ENCODE measurements around the gene CYBB. TPM values are rescaled to one million over a fixed set of nuclear protein-coding genes. Genes with fewer than 3 reads are reported as not detected.
A peak's percentile ranks its signal among the peaks of the same experiment; 100 is the strongest.

CYBB gene
- polyA plus RNA-seq, 1 of the 3 experiments (the other 2 are of a cell fraction): not detected

- DNase-seq: peak; percentile 50
- 13% methylated on average over 11 of the region's 67 CpGs for WGBS (ENCODE audit: low lambda C conversion rate)
- Histone ChIP-seq H3K4me3 (ENCODE audit: low read depth in 2 of 2, low read length in 1 of 2) (peak within 1 kb of the TSS; percentile 56 to 66), H3K4me2 (peak within 1 kb of the TSS; percentile 77), H4K20me1 (ENCODE audit: insufficient read depth) (no peaks in the 10 kb centered on the region), H2AFZ (ENCODE audit: low read depth) (peak within 1 kb of the TSS; percentile 95; the same call in 1 of the 2 replicates), H3K9ac (peak within 1 kb of the TSS; percentile 77), H3K27ac (ENCODE audit: low read depth in 2 of 2, low read length in 1 of 2) (peak within 1 kb of the TSS in 1 of 2 experiments; percentile 47; a peak in 2 of 4 replicates), H3K9me2 (no peaks in the 10 kb centered on the region), H3K27me3 (ENCODE audit: insufficient read depth) (no peaks in the 10 kb centered on the region), H3K79me2 (ENCODE audit: insufficient read depth) (no peaks in the 10 kb centered on the region; the same call in 1 of the 2 replicates), H3F3A (replicated peaks; ENCODE audit: insufficient read depth) (no peaks in the 10 kb centered on the region), H3K4me1 (ENCODE audit: control insufficient read depth in 1 of 2, insufficient read depth in 2 of 2, low read depth in 1 of 2, low read length in 1 of 2) (no peaks in the 10 kb centered on the region; a peak in 1 of 4 replicates), H3K9me3 (no peaks in the 10 kb centered on the region), H3K36me3 (replicated peaks in 1 of 2; ENCODE audit: control insufficient read depth in 1 of 2, insufficient read depth in 2 of 2, low read length in 1 of 2) (no peaks in the 10 kb centered on the region)
- TF ChIP-seq MAX (IDR thresholded peaks at IDR 0.05; ENCODE audit: low read depth) (peak; percentile 65; the same call in 1 of the 2 replicates), TCF12 (IDR thresholded peaks at IDR 0.05) (no peak), GATA2 (CRISPR knock-in tag; IDR thresholded peaks at IDR 0.05) (no peak), JUND (IDR thresholded peaks at IDR 0.05) (no peak)
- CTCF ChIA-PET: no interaction called here
- POLR2A ChIA-PET: no interaction called here
Measured at GRCh38 chrX:37846934-37847732, 67.3 kb downstream of the CYBB start, which contains the start of gene DYNLT3. DYNLT3 (minus strand) TSS chrX:37847571; CDS start chrX:37847510, 61 bp downstream.

DNA sequence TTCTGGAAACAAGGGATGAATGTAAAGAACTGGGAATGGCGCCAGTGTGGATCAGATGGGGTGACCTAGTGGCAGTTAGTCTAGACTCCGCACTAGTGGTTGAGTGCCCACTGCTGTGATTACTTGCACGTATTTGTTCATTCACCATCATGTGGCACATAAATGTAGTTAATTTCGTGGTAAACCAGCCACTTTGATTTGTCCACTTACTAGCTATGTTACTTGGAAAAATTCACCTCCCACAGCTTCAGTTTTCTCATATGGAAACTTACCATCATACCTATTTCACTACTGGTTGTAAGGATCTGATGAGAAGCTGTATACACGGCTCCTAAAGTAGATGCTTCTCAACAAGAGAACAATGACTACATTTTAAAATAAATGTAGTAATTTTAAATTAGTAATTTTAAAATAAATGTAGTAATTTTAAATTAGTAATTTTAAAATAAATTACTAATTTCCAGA, 67.9 kb downstream of the CYBB start:
- Histone ChIP-seq H4K20me1 (ENCODE audit: insufficient read depth) (no peaks in the 10 kb centered on the region), H3K27me3 (ENCODE audit: insufficient read depth) (no peaks in the 10 kb centered on the region), H3K9ac (peak overlapping the region; percentile 77), H3K27ac (ENCODE audit: low read depth in 2 of 2, low read length in 1 of 2) (peak overlapping the region in 1 of 2 experiments; percentile 47; a peak in 2 of 4 replicates), H3K79me2 (ENCODE audit: insufficient read depth) (no peaks in the 10 kb centered on the region; the same call in 1 of the 2 replicates), H3K36me3 (replicated peaks in 1 of 2; ENCODE audit: control insufficient read depth in 1 of 2, insufficient read depth in 2 of 2, low read length in 1 of 2) (no peaks in the 10 kb centered on the region), H3K4me2 (peak overlapping the region; percentile 77), H2AFZ (ENCODE audit: low read depth) (peak overlapping the region; percentile 95; the same call in 1 of the 2 replicates), H3K9me2 (no peaks in the 10 kb centered on the region), H3K9me3 (no peaks in the 10 kb centered on the region), H3K4me3 (ENCODE audit: low read depth in 2 of 2, low read length in 1 of 2) (peak overlapping the region; percentile 56 to 66), H3F3A (replicated peaks; ENCODE audit: insufficient read depth) (no peaks in the 10 kb centered on the region), H3K4me1 (ENCODE audit: control insufficient read depth in 1 of 2, insufficient read depth in 2 of 2, low read depth in 1 of 2, low read length in 1 of 2) (no peaks in the 10 kb centered on the region; a peak in 1 of 4 replicates)
- WGBS (ENCODE audit: low lambda C conversion rate): 14% methylated on average over 4 of the region's 5 CpGs
- ChIA-PET CTCF (no interaction called here), POLR2A (no interaction called here)
- no peak for TF ChIP-seq MXI1 (IDR thresholded peaks at IDR 0.05; ENCODE audit: low read depth, low read length)
- DNase-seq: no peak

- H3K27me3 ChIP-seq (ENCODE audit: insufficient read depth): 0 out of 2 replicates have a peak, but pooled peaks cover 4% of the 10 kb centered on the region
- no peak overlapping the region for H3K9ac ChIP-seq
- ChIA-PET CTCF (no interaction called here), POLR2A (no interaction called here)
- H3K4me2 ChIP-seq: no peak overlapping the region
- no peaks in the 10 kb centered on the region for H3K4me1 ChIP-seq (ENCODE audit: control insufficient read depth in 1 of 2, insufficient read depth in 2 of 2, low read depth in 1 of 2, low read length in 1 of 2)
- H3K9me3 ChIP-seq: no peaks in the 10 kb centered on the region
- no peaks in the 10 kb centered on the region for H3F3A ChIP-seq (replicated peaks; ENCODE audit: insufficient read depth)
- H3K4me3 ChIP-seq (ENCODE audit: low read depth in 2 of 2, low read length in 1 of 2): no peak overlapping the region
- DNase-seq: no peak
- TF ChIP-seq USF1 (IDR thresholded peaks at IDR 0.05; ENCODE audit: borderline replicate concordance, low read depth) (no peak), ZBTB33 (IDR thresholded peaks at IDR 0.05; ENCODE audit: borderline replicate concordance, low read depth) (no peak)
- no peaks in the 10 kb centered on the region for H3K79me2 ChIP-seq (ENCODE audit: insufficient read depth)
- no peaks in the 10 kb centered on the region for H4K20me1 ChIP-seq (ENCODE audit: insufficient read depth)
- no peaks in the 10 kb centered on the region for H3K36me3 ChIP-seq (replicated peaks in 1 of 2; ENCODE audit: control insufficient read depth in 1 of 2, insufficient read depth in 2 of 2, low read length in 1 of 2)
- 33% methylated on average over 3 of the region's 3 CpGs for WGBS (ENCODE audit: low lambda C conversion rate)
- no peaks in the 10 kb centered on the region for H3K9me2 ChIP-seq
- H2AFZ ChIP-seq (ENCODE audit: low read depth): no peak overlapping the region
- no peak overlapping the region for H3K27ac ChIP-seq (ENCODE audit: low read depth in 2 of 2, low read length in 1 of 2)
Measured at GRCh38 chrX:37854148-37854547, 74.3 kb downstream of the CYBB start.

Measured in SK-N-SH (cell line).